Measurements from ENCODE around the gene SMAD6. TPM values are rescaled to one million over a fixed set of nuclear protein-coding genes. Genes with fewer than 3 reads are reported as not detected.

Gene SMAD6
- total RNA-seq, 4 donors from 2014 or later = 2.9 to 7.0 (median 6.9) TPM

DNA sequence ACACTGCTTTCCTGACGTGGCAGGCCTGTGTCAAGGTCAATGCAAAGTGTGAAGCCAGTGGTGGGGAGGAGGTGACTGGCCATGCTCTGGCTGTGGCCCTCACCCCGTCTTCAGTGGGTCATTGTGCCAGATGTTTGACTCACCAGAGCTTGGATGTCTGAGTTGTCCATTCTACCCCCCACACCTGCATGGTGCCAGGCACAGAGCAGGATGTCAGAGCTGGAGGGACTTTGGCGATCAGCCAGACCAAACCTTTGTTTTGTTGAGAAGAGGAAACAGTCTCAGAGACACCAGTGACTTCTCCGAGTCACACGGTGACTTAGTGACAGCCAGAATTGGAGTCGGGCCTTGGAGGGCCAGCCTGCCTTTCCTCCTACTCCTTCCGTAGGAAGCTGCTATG is 49.5 kb downstream of the SMAD6 start:
- no peak overlapping the region for H3K27ac ChIP-seq
- WGBS = 56% methylated on average over 7 of the region's 7 CpGs
- peaks cover 23% of the 10 kb centered on the region for H3K4me1 ChIP-seq

DNA sequence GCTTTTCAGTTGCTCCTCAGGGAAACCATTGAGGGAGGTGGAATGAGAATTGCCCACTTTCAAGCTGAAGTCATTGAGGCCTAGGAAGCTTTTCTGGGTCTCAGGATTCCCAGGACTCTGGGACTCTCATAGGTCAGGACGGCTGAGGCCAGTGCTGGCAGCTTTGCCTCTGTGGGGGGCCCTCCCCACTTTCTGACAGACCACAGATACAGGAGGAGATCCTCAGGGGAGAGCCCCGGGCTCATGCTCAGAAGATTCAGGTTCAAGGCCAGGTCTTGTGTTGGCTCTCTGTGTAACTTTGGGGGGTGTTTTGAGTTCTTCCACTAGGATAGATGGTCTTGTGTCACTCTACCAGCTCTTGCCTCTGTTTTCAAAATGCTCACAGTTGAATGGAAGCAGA is 50.0 kb downstream of the SMAD6 start:
- no peaks in the 10 kb centered on the region for H3K36me3 ChIP-seq
- H3K4me1 ChIP-seq = peaks cover 23% of the 10 kb centered on the region
- 93% methylated on average over 2 of the region's 2 CpGs for WGBS
- H3K4me3 ChIP-seq = no peak overlapping the region
- no peaks in the 10 kb centered on the region for H3K27me3 ChIP-seq
- no peak for TF ChIP-seq POLR2A (IDR thresholded peaks at IDR 0.05)
- TF ChIP-seq EP300 (IDR thresholded peaks at IDR 0.05) = no peak
- TF ChIP-seq POLR2AphosphoS5 (IDR thresholded peaks at IDR 0.05) = no peak
- TF ChIP-seq, protein P1, sequence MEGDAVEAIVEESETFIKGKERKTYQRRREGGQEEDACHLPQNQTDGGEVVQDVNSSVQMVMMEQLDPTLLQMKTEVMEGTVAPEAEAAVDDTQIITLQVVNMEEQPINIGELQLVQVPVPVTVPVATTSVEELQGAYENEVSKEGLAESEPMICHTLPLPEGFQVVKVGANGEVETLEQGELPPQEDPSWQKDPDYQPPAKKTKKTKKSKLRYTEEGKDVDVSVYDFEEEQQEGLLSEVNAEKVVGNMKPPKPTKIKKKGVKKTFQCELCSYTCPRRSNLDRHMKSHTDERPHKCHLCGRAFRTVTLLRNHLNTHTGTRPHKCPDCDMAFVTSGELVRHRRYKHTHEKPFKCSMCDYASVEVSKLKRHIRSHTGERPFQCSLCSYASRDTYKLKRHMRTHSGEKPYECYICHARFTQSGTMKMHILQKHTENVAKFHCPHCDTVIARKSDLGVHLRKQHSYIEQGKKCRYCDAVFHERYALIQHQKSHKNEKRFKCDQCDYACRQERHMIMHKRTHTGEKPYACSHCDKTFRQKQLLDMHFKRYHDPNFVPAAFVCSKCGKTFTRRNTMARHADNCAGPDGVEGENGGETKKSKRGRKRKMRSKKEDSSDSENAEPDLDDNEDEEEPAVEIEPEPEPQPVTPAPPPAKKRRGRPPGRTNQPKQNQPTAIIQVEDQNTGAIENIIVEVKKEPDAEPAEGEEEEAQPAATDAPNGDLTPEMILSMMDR (IDR thresholded peaks at IDR 0.05) = no peak
- no peaks in the 10 kb centered on the region for H3K9me3 ChIP-seq
- H3K27ac ChIP-seq = no peak overlapping the region
- no peak for DNase-seq (ENCODE audit: low spot score in 2 of 2)

More for the DNA sequence above, 49.5 kb downstream of the SMAD6 start:
- no peak for TF ChIP-seq POLR2AphosphoS5 (IDR thresholded peaks at IDR 0.05)
- no peak for TF ChIP-seq EP300 (IDR thresholded peaks at IDR 0.05)
- TF ChIP-seq POLR2A (IDR thresholded peaks at IDR 0.05) = no peak
- TF ChIP-seq, protein P1 (IDR thresholded peaks at IDR 0.05) = no peak
- no peak for DNase-seq (ENCODE audit: low spot score in 2 of 2)
- Histone ChIP-seq H3K4me3 (no peak overlapping the region), H3K36me3 (no peaks in the 10 kb centered on the region), H3K9me3 (no peaks in the 10 kb centered on the region), H3K27me3 (no peaks in the 10 kb centered on the region)

DNA sequence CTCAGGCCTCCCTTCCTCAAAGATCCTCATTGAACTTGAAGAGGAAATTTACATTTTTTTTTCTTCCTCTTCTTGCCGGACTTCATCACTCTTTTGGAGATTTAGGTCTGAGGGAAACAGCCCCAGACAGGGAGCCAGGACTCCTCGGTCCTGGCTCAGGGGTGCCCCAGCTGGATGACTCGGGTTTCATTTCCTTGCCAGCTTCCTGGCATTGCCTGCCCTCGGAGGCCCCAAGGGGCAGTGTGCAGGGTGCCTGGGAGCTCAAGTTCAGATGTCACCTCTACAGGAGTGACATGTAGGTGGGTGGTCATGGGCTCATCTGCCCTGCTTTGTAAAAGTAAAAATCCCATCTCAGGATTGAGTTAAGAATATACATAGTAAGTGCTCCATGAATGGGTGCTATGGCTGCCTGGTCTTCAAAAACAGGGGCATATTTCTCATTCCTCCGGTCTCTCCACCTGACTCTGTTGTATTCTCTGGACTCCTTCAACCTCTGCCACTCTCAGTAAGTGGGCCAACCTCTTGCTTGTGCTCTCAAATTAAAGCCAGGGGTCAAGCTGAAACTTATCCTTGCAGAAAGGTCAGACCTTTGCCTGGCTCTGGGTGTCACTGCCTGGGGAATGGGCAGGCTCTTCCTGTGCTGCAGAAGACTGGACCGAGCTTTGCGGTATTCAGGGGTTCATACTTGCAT is 51.8 kb downstream of the SMAD6 start:
- no peak for DNase-seq (ENCODE audit: low spot score in 2 of 2)
- Histone ChIP-seq H3K36me3 (no peaks in the 10 kb centered on the region), H3K27me3 (no peaks in the 10 kb centered on the region), H3K27ac (no peak overlapping the region), H3K4me1 (peaks cover 9% of the 10 kb centered on the region), H3K9me3 (no peaks in the 10 kb centered on the region), H3K4me3 (no peak overlapping the region)
- WGBS = 64% methylated on average over 7 of the region's 7 CpGs
- TF ChIP-seq POLR2AphosphoS5 (IDR thresholded peaks at IDR 0.05) (no peak), POLR2A (IDR thresholded peaks at IDR 0.05) (no peak), EP300 (IDR thresholded peaks at IDR 0.05) (no peak)
- TF ChIP-seq, protein P1 (IDR thresholded peaks at IDR 0.05) = no peak

DNA sequence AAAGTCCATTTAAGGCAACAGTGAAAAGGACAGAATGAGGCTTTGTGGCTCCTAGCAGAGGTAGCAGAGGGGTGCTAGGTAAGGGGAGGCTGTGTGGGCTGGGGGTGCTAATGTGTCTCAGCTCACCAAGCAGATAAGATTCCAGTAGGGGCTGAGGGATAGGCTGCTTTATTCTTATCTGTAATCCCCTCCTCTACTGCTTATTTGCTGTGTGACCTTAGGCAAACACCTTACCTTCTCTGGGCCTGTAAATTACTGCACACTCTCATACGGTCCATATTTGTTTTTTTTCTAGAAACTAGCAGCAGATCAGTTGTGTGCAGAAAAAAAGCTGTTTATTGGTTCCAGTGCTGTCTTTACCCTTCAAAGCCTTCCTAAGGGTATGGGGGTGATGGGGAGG is 52.8 kb downstream of the SMAD6 start:
- TF ChIP-seq POLR2A (IDR thresholded peaks at IDR 0.05) (no peak), EP300 (IDR thresholded peaks at IDR 0.05) (no peak), POLR2AphosphoS5 (IDR thresholded peaks at IDR 0.05) (no peak)
- TF ChIP-seq, protein P1 (IDR thresholded peaks at IDR 0.05) = no peak
- H3K36me3 ChIP-seq = no peaks in the 10 kb centered on the region
- H3K4me3 ChIP-seq = no peak overlapping the region
- no peaks in the 10 kb centered on the region for H3K9me3 ChIP-seq
- no peak overlapping the region for H3K27ac ChIP-seq
- no peak for DNase-seq (ENCODE audit: low spot score in 2 of 2)
- no peaks in the 10 kb centered on the region for H3K27me3 ChIP-seq
- H3K4me1 ChIP-seq = peaks cover 9% of the 10 kb centered on the region
- 82% methylated on average over 1 of the region's 1 CpG for WGBS

DNA sequence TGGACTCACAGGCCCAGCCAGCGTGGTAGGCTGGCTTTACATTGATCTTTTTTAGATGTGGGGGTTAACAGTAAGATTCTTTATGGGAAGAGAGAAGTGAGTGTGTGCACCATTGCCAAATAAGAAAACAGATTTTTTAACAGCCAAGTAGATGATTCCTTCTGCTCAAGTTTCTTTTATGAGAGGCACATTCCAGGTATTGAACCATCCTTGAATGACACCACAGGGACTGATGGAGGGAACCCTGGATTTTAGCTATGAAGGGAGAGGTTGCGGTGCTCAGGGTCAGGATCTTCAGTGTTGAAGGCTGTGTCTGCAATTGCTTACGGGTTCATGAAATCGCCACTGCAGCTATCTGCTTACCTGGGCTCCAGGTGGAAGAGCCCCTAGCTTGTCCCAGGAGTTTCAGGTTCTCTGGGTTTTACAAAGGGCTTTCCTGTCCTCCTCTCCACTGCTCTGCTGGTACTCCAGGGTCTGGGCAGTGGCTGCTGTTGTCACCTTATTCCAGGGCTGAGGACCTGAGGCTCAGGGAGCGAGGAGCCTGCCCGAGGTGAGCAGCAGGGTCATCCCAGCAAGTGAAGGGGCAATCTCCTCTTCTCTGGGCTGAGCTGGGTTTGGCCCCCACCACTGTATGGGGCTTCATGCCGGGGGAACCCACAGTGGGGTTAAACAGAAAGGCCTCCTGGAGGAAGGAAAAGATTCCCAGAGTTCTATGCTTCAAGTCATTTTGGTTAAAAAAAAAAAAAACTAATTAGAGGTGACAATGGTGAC is 53.4 kb downstream of the SMAD6 start:
- 83% methylated on average over 7 of the region's 7 CpGs for WGBS
- Histone ChIP-seq H3K36me3 (no peaks in the 10 kb centered on the region), H3K4me1 (peaks cover 8% of the 10 kb centered on the region), H3K4me3 (no peak overlapping the region), H3K9me3 (no peaks in the 10 kb centered on the region), H3K27ac (peak overlapping the region; percentile 45), H3K27me3 (no peaks in the 10 kb centered on the region)
- no peak for DNase-seq (ENCODE audit: low spot score in 2 of 2)
- TF ChIP-seq EP300 (IDR thresholded peaks at IDR 0.05) (no peak), POLR2A (IDR thresholded peaks at IDR 0.05) (no peak), POLR2AphosphoS5 (IDR thresholded peaks at IDR 0.05) (no peak)
- TF ChIP-seq, protein P1 (IDR thresholded peaks at IDR 0.05) = no peak
